ENCODE measurements around the gene QPRT.
"Not testable (repeated sequence)": the region's sequence is repeated elsewhere in the genome, so short reads cannot be mapped to it uniquely, and the experiment has no call there.

QPRT gene

DNA sequence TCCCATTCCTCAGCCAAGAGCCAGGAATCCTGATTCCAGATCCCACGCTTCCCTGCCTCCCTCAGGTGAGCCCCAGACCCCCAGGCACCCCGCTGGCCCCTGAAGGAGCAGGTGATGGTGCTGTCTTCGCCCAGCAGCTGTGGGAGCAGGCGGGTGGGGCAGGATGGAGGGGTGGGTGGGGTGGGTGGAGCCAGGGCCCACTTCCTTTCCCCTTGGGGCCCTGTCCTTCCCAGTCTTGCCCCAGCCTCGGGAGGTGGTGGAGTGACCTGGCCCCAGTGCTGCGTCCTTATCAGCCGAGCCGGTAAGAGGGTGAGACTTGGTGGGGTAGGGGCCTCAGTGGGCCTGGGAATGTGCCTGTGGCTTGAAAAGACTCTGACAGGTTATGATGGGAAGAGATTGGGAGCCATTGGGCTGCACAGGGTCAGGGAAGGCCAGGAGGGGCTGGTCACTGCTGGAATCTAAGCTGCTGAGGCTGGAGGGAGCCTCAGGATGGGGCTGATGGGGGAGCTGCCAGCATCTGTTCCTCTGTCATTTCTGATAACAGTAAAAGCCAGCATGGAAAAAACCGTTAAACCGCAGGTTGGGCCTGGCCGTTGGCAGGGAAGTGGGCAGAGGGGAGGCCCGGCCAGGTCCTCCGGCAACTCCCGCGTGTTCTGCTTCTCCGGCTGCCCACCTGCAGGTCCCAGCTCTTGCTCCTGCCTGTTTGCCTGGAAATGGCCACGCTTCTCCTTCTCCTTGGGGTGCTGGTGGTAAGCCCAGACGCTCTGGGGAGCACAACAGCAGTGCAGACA, 15.8 kb upstream of the QPRT start, which contains the start of gene SPN:
TSS of gene SPN (plus strand) at position 232 of the 791 bp plus-strand sequence. CDS start at position 714, 482 bp downstream.
- DNase-seq, result no peak

DNA sequence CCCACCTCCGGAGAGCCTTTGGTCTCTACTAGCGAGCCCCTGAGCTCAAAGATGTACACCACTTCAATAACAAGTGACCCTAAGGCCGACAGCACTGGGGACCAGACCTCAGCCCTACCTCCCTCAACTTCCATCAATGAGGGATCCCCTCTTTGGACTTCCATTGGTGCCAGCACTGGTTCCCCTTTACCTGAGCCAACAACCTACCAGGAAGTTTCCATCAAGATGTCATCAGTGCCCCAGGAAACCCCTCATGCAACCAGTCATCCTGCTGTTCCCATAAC, 15.2 kb upstream of the QPRT start:
- DNase-seq, result no peak

DNA sequence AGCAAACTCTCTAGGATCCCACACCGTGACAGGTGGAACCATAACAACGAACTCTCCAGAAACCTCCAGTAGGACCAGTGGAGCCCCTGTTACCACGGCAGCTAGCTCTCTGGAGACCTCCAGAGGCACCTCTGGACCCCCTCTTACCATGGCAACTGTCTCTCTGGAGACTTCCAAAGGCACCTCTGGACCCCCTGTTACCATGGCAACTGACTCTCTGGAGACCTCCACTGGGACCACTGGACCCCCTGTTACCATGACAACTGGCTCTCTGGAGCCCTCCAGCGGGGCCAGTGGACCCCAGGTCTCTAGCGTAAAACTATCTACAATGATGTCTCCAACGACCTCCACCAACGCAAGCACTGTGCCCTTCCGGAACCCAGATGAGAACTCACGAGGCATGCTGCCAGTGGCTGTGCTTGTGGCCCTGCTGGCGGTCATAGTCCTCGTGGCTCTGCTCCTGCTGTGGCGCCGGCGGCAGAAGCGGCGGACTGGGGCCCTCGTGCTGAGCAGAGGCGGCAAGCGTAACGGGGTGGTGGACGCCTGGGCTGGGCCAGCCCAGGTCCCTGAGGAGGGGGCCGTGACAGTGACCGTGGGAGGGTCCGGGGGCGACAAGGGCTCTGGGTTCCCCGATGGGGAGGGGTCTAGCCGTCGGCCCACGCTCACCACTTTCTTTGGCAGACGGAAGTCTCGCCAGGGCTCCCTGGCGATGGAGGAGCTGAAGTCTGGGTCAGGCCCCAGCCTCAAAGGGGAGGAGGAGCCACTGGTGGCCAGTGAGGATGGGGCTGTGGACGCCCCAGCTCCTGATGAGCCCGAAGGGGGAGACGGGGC, 14.7 kb upstream of the QPRT start:
- DNase-seq, result no peak

DNA sequence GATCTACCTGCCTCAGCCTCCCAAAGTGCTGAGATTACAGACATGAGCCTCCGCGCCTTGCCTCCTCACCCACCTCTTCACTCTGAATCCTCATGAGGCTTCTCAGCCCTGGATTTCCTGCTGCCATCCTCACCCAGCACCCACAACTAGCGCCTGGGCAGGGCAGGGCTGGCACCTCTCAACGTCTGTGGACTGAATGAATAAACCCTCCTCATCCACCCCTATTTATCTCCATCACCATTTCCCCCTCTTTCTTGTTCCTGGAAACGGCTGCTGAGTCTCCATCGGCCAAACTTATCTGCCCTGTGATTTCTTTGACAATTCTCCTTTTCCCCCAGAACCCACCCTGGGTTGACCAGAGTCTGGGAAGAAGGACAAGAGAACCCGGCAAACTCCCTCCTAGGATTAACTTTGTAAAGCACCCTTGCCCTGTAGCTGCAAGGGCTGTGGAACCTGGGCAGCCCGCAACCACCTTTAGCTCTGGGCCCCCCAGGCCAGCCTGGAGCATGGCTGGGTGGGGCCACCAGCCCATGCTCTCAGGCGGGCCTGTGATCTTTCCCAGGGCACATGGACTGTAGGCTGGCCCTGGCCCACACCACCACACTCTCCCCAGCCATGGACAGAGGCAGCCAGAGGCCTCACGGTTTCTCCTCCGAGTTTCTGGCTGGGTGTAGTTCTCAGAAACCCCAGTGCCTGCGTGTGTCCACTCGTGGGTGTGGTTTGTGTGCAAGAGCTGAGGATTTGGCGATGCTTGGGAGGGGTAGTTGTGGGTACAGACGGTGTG, 13.5 kb upstream of the QPRT start:
- DNase-seq, result no peak

DNA sequence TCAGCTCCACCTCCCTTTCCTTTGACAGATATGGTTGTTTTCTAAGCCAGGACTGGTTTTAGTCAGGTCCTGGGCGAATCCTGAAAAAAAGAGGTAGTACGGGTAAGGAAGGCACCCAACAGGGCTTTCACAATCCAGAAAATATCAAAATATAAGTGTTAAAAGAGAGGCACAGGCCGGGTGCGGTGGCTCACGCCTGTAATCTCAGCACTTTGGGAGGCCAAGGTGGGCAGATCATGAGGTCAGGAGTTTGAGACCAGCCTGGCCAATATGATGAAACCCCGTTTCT, 11.7 kb upstream of the QPRT start:
- not testable (repeated sequence) for DNase-seq

DNA sequence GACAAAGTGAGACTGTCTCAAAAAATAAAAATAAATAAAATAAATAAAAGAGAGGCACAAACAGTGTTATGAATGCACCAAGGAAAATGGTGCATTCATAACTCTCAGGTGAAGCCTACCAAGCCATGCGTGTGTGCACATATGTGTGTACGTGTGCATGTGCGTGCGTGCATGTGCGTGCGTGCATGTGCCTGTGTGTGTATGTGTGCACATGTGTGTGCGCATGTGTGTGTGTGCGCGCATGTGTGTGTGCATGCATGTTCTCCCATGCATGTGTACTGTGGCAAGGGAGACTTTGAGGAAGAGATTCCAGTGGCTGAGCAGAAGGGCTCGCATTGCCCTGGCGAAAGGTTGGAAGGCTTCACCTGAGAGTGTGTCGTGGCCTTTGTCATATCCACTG, 11.2 kb upstream of the QPRT start:
- no peak for DNase-seq

DNA sequence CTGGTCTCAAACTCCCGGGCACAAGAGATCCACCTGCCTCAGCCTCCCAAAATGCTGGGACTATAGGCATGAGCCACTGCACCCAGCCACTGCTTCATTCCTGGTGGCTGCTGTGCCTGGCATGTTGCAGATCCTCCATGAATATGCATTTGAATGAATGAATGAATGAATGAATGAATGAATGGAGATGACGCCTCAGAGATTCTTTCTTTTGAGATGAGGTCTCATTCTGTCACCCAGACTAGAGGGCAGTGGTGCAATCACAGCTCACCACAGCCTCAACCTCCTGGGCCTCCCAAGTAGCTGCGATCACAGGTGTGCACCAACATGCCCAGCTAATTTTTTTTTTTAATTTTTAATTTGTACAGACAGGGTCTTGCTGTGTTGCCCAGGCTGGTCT, 10.7 kb upstream of the QPRT start:
- DNase-seq, result no peak

DNA sequence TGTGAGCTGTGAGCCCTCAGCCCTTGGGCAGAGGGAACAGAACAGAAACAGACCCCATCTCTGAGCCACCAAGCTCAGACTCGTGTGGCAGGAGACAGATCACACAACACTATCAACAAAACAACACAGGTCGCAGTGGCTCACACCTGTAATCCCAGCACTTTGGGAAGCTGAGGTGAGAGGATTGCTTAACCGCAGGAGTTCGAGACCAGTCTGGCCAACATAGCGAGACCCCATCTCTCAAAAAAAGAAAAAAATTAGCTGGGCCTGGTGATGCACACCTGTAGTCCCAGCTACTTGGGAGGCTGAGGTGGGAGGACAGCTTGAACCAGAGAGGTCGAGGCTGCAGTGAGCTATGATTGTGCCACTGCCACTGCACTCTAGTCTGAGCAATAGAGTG, 5.5 kb upstream of the QPRT start:
- no peak for DNase-seq

DNA sequence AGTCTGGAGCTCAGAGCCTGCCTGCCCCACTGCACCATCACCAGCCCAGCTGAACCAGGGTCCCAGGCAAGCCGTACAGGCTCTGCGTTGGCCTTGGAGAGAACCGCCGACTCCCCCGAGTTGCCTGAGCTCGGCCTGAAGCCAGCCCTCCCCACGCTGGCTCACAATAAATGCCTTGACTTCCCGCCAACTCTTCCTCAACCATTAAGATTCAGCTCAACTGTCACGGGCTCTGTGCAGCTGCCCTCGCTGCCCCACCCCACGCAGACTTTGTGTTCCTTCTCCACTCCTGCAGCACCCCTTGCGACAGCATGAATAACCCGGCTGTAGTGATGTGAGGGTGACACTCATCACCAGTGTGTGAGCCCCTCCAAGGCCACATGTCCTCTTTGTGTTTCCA, 4.8 kb upstream of the QPRT start:
- no peak for DNase-seq

DNA sequence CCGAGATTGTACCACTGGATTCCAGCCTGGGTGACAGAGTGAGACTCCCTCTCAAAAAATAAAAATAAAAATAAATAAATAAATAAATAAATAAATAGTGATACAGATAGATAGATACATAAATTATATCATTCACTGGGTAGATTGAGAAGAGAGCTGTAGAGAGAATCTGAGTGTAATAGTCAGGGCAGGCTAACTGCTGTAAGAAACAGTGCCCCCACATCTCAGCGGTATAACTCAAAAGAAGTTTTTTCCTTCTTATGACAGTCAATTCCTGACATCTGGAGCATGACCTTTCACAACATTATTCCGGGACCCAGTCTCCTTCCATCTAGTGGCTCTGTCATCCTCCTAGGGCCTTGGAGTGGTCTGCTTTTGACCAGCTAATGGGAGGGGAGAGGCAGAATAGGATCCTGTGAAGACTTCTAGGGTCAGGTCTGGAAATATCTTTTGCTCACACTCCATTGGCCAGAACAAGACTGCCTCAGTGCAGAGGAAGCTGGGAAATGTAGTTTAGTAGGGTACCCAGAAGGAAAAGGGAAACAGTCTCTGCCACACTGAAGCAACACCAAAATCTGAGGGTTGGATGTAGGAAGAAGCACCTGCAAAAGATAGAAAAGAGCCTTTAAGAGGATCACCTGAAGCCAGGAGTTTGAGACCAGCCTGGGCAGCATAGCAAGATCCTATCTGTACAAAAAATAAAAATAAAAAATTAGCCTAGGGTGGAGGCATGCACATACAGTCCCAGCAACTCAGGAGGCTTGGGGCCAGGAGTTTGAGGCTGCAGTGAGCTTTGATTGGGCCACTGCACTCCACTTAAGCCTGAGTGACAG, 3.0 kb upstream of the QPRT start:
- no peak for DNase-seq

DNA sequence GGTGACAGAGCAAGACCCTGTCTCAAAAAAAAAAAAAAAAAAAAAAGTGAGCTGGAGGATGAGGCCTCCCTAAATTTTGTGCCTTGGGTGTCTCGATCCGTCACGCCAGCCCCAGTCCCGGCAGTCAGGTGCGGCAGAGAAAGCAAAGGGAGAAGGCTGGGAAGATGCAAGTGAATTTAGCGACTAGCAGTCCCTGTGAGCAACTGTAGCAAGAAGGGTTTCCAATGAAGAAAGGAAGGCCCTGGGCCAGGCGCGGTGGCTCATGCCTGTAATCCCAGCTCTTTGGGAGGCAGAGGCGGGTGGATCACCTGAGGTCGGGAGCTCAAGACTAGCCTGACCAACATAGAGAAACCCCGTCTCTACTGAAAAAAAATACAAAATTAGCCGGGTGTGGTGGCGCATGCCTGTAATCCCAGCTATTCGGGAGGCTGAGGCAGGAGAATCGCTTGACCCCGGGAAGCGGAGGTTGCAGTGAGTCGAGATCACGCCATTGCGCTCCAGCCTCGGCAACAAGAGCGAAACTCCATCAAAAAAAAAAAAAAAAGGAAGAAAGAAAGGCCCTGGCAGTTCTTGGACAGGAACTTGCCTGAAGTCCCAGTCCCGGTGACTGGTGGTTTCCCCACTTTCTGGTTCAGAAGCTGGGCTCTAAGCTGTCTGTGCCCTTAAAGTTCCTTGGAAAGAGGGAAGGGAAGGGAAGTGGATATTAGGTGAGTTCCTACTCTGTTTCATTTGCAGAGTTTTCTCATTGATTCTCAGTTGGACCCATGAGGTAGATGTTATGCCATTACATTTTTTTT, 1.8 kb upstream of the QPRT start:
- no peak for DNase-seq

DNA sequence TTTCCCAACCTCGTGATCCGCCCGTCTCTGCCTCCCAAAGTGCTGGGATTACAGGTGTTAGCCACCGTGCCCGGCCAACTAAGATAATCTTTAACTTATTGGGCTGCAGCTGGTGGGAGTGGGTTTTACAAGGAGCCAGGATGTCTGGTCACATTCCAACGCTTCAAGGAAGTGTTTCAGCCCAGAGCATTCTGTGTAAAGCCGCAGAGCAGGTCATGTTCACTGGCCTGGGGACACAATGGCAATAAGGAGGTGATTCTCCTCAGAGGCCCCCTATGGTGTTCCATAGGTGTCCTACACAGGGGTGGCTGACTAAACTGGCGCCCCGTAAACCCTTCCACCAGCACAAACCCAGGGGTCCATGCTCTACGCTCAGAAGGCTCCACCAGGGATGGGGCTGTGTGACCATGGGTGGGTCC, 1.2 kb downstream of the QPRT start:
- DNase-seq, result no peak

DNA sequence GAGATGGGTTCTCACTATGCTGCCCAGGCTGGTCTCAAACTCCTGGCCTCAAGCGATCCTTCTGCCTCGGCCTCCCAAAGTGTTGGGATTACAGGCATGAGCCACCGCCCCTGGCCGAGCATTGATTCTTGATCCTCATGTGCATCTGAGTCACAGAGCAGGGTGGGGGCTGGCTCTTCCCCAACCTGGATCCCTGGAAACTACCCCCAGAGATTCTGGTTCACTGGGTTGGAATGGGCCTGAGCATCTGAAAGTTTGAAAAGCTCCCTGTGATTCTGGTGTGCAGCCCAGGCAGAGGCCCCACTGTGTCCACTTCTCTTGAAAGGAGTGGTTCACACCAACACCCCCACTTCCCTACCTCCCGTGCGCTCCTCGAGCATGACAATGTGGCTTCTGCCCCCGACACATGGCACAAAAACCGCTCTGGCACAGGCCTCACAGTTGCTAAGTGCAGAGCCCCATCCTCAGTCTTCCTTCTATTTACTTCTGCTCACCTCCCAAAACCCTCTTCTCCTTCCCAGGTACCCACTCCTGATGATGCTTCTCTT, 4.6 kb downstream of the QPRT start:
- no peak for DNase-seq

DNA sequence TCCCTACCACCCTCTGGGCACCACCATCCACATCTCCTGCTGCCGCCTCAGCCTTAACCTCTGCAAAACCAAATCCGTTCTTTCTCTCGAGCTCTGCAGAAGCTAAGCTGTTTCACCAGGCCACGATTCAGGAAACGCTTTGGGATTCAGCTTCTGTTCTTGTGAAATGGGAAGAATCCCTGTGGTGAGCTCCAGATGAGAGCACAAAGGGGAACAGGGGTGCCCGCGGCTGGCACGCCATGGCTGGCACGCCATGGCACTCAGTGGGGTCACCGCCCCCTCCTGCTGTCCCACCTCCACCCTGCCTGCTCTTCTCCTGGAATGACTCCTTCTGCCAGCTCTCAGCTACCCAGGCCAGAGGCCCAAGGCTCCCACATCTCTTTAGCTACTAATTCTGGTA, 5.7 kb downstream of the QPRT start:
- no peak for DNase-seq

DNA sequence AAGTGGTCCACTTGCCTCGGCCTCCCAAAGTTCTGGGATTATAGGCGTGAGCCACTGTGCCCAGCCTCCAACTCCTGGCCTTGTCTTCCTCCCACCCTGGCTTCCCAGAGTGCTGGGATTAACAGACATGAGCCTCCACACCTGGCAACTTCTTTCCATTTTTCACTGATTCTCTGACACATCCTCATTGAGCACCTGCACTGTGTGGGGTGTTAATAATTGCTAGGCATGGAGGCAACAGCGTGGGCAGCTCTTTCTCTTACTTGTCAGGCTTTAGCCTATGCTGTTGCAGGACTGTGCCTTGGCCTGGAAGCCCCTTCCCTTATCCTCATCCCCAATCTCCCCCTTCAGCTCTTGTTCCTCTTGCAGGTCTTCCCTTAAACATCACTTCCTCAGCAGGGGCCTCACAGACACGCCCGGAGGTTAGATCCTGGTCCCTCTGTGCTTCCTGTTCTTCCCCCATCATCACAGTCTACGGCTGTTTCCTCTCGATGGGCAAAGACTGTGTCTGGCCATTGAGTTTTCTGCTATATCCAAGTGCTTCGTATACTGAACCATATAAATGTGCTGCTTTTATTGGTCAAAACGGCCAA, 7.9 kb downstream of the QPRT start:
- no peak for DNase-seq

DNA sequence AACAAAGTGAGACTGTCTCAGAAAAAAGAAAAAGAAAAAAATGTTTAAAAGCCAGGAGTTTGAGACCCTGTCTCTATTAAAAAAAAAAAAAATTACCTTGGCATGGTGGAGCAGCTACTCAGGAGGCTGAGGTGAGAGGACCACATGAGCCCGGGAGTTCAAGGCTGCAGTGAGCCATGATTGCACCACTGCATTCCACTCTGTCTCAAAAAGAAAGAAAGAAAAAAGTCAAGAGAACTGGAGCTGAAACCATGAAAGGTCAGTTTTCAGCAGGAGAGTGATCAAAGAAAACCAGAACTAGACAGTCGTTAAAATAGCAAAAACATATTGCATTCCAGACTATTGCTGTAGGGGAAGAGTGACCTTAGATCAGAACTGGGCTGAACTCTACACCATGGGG, 8.8 kb downstream of the QPRT start:
- DNase-seq, result no peak

DNA sequence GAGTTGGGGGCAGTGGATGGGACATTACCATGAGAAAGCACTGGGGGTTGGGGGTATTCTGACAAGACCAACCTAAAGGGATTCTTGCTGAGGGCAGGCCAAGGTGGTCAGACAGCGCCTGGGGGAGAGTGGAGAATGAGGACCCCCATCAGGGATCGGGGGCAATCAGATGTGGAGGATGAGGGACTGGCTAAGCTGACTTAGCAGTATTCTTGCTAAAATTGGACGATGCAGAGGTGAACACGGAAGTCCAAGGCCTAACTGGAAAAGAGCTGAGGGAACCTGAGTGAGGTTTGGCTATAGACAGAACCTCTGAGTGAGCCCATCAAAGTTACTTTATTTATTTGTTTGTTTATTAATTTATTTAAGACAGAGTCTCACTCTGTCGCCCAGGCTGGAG, 9.2 kb downstream of the QPRT start:
- no peak for DNase-seq

DNA sequence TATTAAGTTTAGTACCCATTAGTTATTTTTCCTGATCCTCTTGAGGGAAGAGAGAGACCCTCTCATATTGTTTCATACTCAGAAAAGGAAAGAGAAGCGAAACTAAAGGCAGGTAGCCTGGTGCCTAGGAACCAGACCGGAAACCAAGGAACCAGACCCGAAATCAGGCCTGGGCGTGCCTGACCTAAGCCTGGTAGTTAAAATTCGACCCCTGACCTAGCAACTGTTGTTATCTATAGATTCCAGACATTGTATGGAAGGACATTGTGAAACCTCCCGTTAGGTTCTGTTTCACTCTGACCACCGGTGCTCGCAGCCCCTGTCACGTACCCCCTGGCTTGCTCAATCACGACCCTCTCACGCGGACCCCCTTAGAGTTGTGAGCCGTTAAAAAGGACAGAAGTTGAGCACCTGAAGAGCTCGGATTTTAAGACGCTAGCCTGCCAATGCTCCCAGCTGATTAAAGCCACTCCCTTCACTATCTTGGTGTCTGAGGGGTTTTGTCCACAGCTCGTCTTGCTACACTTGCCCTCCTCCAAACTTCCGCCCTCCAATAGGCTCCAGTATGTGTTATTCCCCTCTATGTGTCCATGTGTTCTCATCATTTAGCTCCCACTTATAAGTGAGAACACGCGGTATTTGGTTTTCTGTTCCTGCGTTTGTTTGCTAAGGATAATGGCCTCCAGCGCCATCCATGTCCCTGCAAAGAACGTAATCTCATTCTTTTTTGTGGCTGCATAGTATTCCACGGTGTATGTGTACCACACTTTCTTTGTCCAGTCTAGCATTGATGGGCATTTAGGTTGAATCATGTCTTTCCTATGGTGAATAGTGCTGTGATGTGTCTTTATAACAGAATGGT, 10.7 kb downstream of the QPRT start:
- not testable (repeated sequence) for DNase-seq

DNA sequence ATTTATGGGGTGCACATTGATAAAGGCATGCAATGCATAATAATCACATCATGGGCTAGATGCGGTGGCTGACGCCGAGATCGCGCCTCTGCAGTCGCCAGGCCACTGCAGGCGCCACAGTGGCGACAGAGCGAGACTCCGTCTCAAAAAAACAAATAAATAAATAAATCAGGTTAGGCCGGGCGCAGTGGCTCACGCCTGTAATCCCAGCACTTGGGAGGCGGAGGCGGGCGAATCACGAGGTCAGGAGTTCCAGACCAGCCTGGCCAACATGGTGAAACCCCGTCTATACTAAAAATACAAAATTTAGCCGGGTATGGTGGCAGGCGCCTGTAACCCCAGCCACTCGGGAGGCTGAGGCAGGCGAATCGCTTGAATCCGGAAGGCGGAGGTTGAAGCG, 13.6 kb downstream of the QPRT start:
- not testable (repeated sequence) for DNase-seq

Data from NCI-H1436 treated with DMSO at 0.1 percent for 48 hours (cell line).